Measurements from ENCODE around the gene SLC25A45. TPM values are rescaled to one million over a fixed set of nuclear protein-coding genes. Genes with fewer than 3 reads are reported as not detected.

The SLC25A45 gene
- total and polyA plus RNA-seq, 2 donors (not counting 1 experiment from before 2014, with no cell fraction given): 0.52 to 1.5 TPM

GRCh38 chr11:65419460-65419771 is 37.0 kb upstream of the SLC25A45 start:
- Histone ChIP-seq H4K20me1 (ENCODE audit: control insufficient read depth, extremely low read depth, insufficient read depth, low read length) (peaks cover 3% of the 10 kb centered on the region), H3K36me3 (ENCODE audit: control insufficient read depth, insufficient read depth, low read length) (peaks cover 6% of the 10 kb centered on the region), H3K79me2 (ENCODE audit: control insufficient read depth, insufficient read depth, low read length) (peaks cover 59% of the 10 kb centered on the region), H3K9ac (ENCODE audit: insufficient read depth, low read length) (peak overlapping the region; percentile 89), H2AFZ (ENCODE audit: low read length) (no peak overlapping the region), H3K4me1 (ENCODE audit: control insufficient read depth, extremely low read depth, insufficient read depth, low read length) (peaks cover 39% of the 10 kb centered on the region), H3K27ac (ENCODE audit: insufficient read depth, low read length) (peak overlapping the region; percentile 100), H3K9me3 (ENCODE audit: control insufficient read depth, insufficient read depth, low read depth, low read length) (no peaks in the 10 kb centered on the region), H3K27me3 (ENCODE audit: control insufficient read depth, insufficient read depth, low read length) (no peaks in the 10 kb centered on the region), H3K4me2 (ENCODE audit: extremely low read depth, insufficient read depth, low read length) (peak overlapping the region; percentile 90), H3K4me3 (replicated peaks in 1 of 4; ENCODE audit: control extremely low read depth in 1 of 4, insufficient read depth in 1 of 4, low read depth in 3 of 4, low read length in 4 of 4) (peak overlapping the region; percentile 6 to 61 (median 48))
- no peak for TF ChIP-seq EZH2 (IDR thresholded peaks at IDR 0.05; ENCODE audit: low read length, missing control alignments)
- TF ChIP-seq, protein P1, sequence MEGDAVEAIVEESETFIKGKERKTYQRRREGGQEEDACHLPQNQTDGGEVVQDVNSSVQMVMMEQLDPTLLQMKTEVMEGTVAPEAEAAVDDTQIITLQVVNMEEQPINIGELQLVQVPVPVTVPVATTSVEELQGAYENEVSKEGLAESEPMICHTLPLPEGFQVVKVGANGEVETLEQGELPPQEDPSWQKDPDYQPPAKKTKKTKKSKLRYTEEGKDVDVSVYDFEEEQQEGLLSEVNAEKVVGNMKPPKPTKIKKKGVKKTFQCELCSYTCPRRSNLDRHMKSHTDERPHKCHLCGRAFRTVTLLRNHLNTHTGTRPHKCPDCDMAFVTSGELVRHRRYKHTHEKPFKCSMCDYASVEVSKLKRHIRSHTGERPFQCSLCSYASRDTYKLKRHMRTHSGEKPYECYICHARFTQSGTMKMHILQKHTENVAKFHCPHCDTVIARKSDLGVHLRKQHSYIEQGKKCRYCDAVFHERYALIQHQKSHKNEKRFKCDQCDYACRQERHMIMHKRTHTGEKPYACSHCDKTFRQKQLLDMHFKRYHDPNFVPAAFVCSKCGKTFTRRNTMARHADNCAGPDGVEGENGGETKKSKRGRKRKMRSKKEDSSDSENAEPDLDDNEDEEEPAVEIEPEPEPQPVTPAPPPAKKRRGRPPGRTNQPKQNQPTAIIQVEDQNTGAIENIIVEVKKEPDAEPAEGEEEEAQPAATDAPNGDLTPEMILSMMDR (conservative IDR thresholded peaks at IDR 0.05 in 1 of 2, IDR thresholded peaks at IDR 0.05 in 1 of 2; ENCODE audit: low read depth in 1 of 2, low read length in 2 of 2): no peak
- no peak for DNase-seq (ENCODE audit: low read depth in 2 of 2)

DNA sequence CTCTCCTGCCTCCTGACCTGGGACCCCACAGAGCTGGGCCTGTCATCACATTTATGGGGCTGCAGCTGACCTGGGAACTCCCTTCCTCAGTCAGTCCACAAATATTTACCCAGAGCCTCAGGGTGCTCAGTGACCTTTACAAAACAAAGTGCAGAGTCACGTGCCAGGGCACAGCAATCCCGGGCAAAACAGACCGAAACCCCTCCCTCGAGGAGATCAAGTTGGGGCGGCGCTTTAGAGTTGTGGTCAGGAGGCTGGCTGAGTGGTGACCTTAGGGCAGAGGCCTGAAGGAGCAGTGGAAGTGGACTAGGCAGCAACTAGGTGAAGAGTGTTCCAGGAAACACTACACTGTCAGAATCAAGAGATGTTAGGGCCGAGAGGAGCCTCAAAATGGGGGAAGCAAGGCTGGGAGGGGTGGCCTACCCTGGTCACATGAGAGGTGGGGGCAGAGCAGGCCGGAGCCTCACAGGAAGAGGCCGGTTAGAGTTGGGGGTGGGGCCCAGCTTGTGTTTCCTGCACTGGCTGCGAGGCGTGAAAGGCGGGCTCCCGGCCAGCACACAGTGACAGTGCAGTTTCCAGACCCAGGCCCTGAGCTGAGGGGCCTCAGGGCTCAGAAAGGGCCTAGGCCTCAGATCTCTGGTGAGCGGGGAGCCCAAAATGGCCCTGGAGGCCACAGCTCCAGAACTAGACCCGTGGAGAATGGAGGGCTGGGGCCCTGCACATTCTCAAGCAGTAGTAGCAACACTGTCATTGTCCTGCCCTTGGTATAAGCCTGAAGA is 36.4 kb upstream of the SLC25A45 start:
- DNase-seq (ENCODE audit: low read depth in 2 of 2): peak; percentile 93 to 98
- TF ChIP-seq, protein P1 (conservative IDR thresholded peaks at IDR 0.05 in 1 of 2, IDR thresholded peaks at IDR 0.05 in 1 of 2; ENCODE audit: low read depth in 1 of 2, low read length in 2 of 2): no peak
- TF ChIP-seq EZH2 (IDR thresholded peaks at IDR 0.05; ENCODE audit: low read length, missing control alignments): no peak
- Histone ChIP-seq H3K4me1 (ENCODE audit: control insufficient read depth, extremely low read depth, insufficient read depth, low read length) (peaks cover 39% of the 10 kb centered on the region), H3K4me2 (ENCODE audit: extremely low read depth, insufficient read depth, low read length) (peak overlapping the region; percentile 90), H4K20me1 (ENCODE audit: control insufficient read depth, extremely low read depth, insufficient read depth, low read length) (no peaks in the 10 kb centered on the region), H2AFZ (ENCODE audit: low read length) (no peak overlapping the region), H3K4me3 (replicated peaks in 1 of 4; ENCODE audit: control extremely low read depth in 1 of 4, insufficient read depth in 1 of 4, low read depth in 3 of 4, low read length in 4 of 4) (peak overlapping the region; percentile 6 to 61 (median 48)), H3K79me2 (ENCODE audit: control insufficient read depth, insufficient read depth, low read length) (peaks cover 53% of the 10 kb centered on the region), H3K27ac (ENCODE audit: insufficient read depth, low read length) (peak overlapping the region; percentile 100), H3K27me3 (ENCODE audit: control insufficient read depth, insufficient read depth, low read length) (no peaks in the 10 kb centered on the region), H3K9ac (ENCODE audit: insufficient read depth, low read length) (peak overlapping the region; percentile 89), H3K36me3 (ENCODE audit: control insufficient read depth, insufficient read depth, low read length) (peaks cover 5% of the 10 kb centered on the region), H3K9me3 (ENCODE audit: control insufficient read depth, insufficient read depth, low read depth, low read length) (no peaks in the 10 kb centered on the region)

GRCh38 chr11:65418431-65418680 is 35.9 kb upstream of the SLC25A45 start:
- peak in 1 of 2 donors; percentile 47 for DNase-seq (ENCODE audit: low read depth in 2 of 2)

More at GRCh38 chr11:65418431-65418680, 35.9 kb upstream of the SLC25A45 start:
- Histone ChIP-seq H3K27me3 (ENCODE audit: control insufficient read depth, insufficient read depth, low read length) (no peaks in the 10 kb centered on the region), H3K4me1 (ENCODE audit: control insufficient read depth, extremely low read depth, insufficient read depth, low read length) (peaks cover 39% of the 10 kb centered on the region), H3K79me2 (ENCODE audit: control insufficient read depth, insufficient read depth, low read length) (peaks cover 48% of the 10 kb centered on the region), H3K4me3 (replicated peaks in 1 of 4; ENCODE audit: control extremely low read depth in 1 of 4, insufficient read depth in 1 of 4, low read depth in 3 of 4, low read length in 4 of 4) (peak overlapping the region in 2 of 4 experiments; percentile 4 to 61), H4K20me1 (ENCODE audit: control insufficient read depth, extremely low read depth, insufficient read depth, low read length) (no peaks in the 10 kb centered on the region), H3K9ac (ENCODE audit: insufficient read depth, low read length) (peak overlapping the region; percentile 65), H3K27ac (ENCODE audit: insufficient read depth, low read length) (peak overlapping the region; percentile 100), H2AFZ (ENCODE audit: low read length) (no peak overlapping the region), H3K4me2 (ENCODE audit: extremely low read depth, insufficient read depth, low read length) (peak overlapping the region; percentile 53), H3K9me3 (ENCODE audit: control insufficient read depth, insufficient read depth, low read depth, low read length) (no peaks in the 10 kb centered on the region), H3K36me3 (ENCODE audit: control insufficient read depth, insufficient read depth, low read length) (peaks cover 8% of the 10 kb centered on the region)
- TF ChIP-seq EZH2 (IDR thresholded peaks at IDR 0.05; ENCODE audit: low read length, missing control alignments): no peak
- TF ChIP-seq, protein P1 (conservative IDR thresholded peaks at IDR 0.05 in 1 of 2, IDR thresholded peaks at IDR 0.05 in 1 of 2; ENCODE audit: low read depth in 1 of 2, low read length in 2 of 2): no peak
